Lower leg skin (tissue), 3 donors: ENCODE results near the gene KRABD2.

ENCODE experiments used
- POLR2A ChIP-seq, 2 donors: fragments of 450-650 bp; IDR thresholded peaks; one replicate each; pipeline ENCODE4 v1.6.1; 2016 to 2017; ENCODE audit warnings: antibody characterized with exemption in 2 of 2, mild to moderate bottlenecking in 1 of 2, moderate library complexity in 1 of 2
- TF ChIP-seq, protein P1 (sequence below), 3 donors: fragments of 450-650 bp; IDR thresholded peaks; one replicate each; pipeline ENCODE4 v1.5.1; 2016; ENCODE audit warnings: antibody characterized with exemption in 3 of 3, mild to moderate bottlenecking in 3 of 3, moderate library complexity in 2 of 3

DNA sequence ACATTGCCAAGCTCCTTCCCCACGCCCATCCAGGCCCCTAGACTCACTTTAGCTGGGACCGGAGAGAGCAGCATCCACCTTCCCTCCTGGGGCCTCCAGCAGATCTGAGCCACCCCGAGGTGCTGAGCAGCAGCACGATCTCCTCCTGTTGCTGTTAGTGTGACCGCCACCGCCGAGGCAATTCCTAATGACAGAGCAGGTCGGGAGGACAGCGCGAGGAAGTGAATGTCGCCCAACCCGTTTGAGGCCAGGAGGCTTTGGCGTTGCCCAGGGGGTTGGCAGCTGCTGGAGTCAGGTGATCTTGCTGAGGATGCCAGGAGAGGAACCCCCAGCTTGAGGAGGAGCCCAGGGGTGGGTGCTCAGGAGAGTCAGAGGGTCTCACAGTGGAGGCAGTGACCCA lies 21.1 kb upstream of the KRABD2 start, which contains the start of gene RNF222:
- no peak for TF ChIP-seq POLR2A (IDR thresholded peaks at IDR 0.05)
- TF ChIP-seq, protein P1, sequence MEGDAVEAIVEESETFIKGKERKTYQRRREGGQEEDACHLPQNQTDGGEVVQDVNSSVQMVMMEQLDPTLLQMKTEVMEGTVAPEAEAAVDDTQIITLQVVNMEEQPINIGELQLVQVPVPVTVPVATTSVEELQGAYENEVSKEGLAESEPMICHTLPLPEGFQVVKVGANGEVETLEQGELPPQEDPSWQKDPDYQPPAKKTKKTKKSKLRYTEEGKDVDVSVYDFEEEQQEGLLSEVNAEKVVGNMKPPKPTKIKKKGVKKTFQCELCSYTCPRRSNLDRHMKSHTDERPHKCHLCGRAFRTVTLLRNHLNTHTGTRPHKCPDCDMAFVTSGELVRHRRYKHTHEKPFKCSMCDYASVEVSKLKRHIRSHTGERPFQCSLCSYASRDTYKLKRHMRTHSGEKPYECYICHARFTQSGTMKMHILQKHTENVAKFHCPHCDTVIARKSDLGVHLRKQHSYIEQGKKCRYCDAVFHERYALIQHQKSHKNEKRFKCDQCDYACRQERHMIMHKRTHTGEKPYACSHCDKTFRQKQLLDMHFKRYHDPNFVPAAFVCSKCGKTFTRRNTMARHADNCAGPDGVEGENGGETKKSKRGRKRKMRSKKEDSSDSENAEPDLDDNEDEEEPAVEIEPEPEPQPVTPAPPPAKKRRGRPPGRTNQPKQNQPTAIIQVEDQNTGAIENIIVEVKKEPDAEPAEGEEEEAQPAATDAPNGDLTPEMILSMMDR (IDR thresholded peaks at IDR 0.05) = no peak
